PC-9 (cell line): ENCODE data around the gene FXYD7. TPM values are rescaled to one million over a fixed set of nuclear protein-coding genes. Genes with fewer than 3 reads are reported as not detected.

ENCODE experiments used
- BruUV-seq: library from RNA; stranded (reverse); fragments of 400-500 nt; replicated peaks from 2 replicates; lab custom pipeline; 2021; lab: Mats Ljungman, UMichigan
- CTCF ChIA-PET: fragments of 300-600 bp; sonication (Branson Sonifier 250); formaldehyde crosslinking; loops from one replicate; lab custom pipeline; 2022; ENCODE audit warnings: antibody characterized with exemption; lab: Charles Lee
- POLR2A ChIA-PET: fragments of 300-600 bp; sonication (Branson Sonifier 250); formaldehyde crosslinking; loops from one replicate; lab custom pipeline; 2022; ENCODE audit warnings: antibody characterized with exemption; ENCODE audit not compliant: unreplicated experiment; lab: Charles Lee
- DNase-seq, 2 experiments: peaks; one replicate each; pipeline versions ENCODE4 v3.0.0 to v3.0.0-alpha.2; 2015 to 2022; ENCODE audit warnings: mixed read lengths in 1 of 2
- H2AFZ ChIP-seq: fragments of 200-600 bp; sonication (generic); 2 replicates; pipeline ENCODE4 v1.8.1; 2017; ENCODE audit warnings: antibody characterized with exemption
- H3F3A ChIP-seq: fragments of 200-600 bp; sonication (generic); 2 replicates; pipeline ENCODE4 v1.8.1; 2017; ENCODE audit warnings: antibody characterized with exemption, mild to moderate bottlenecking, low read depth; ENCODE audit not compliant: insufficient read depth
- H3K27ac ChIP-seq: fragments of 200-600 bp; sonication (generic); 2 replicates; pipeline ENCODE4 v1.6.1; 2016; ENCODE audit warnings: mixed run types
- H3K27me3 ChIP-seq: fragments of 200-600 bp; sonication (generic); 2 replicates; pipeline ENCODE4 v1.6.1; 2016; ENCODE audit warnings: low read depth, mixed run types; ENCODE audit not compliant: insufficient read depth
- H3K36me3 ChIP-seq: fragments of 200-600 bp; sonication (generic); 2 replicates; pipeline ENCODE4 v1.6.1; 2016; ENCODE audit warnings: low read depth, mixed run types
- H3K4me1 ChIP-seq: fragments of 200-600 bp; sonication (generic); replicated peaks from 2 replicates; pipeline ENCODE4 v1.6.1; 2016; ENCODE audit warnings: mixed run types; ENCODE audit not compliant: insufficient read depth
- H3K4me2 ChIP-seq: fragments of 200-600 bp; sonication (generic); 2 replicates; pipeline ENCODE4 v1.6.1; 2017; ENCODE audit warnings: mixed run types
- H3K4me3 ChIP-seq: fragments of 200-600 bp; sonication (generic); 2 replicates; pipeline ENCODE4 v1.6.1; 2016; ENCODE audit warnings: mixed run types
- H3K79me2 ChIP-seq: fragments of 200-600 bp; sonication (generic); 2 replicates; pipeline ENCODE4 v1.6.1; 2017; ENCODE audit warnings: low read depth, mixed run types
- H3K9me2 ChIP-seq: fragments of 200-600 bp; sonication (generic); 2 replicates; pipeline ENCODE4 v1.8.1; 2017; ENCODE audit warnings: mild to moderate bottlenecking; ENCODE audit not compliant: insufficient read depth
- H3K9me3 ChIP-seq: fragments of 200-600 bp; sonication (generic); 2 replicates; pipeline ENCODE4 v1.8.1; 2016; ENCODE audit warnings: low read depth; ENCODE audit not compliant: insufficient read depth
- H4K20me1 ChIP-seq: fragments of 200-600 bp; sonication (generic); 2 replicates; pipeline ENCODE4 v1.8.1; 2017; ENCODE audit not compliant: insufficient read depth
- EZH2 ChIP-seq: fragments of 200-600 bp; sonication (generic); IDR thresholded peaks from 2 replicates; pipeline ENCODE4 v1.8.0; 2017; ENCODE audit warnings: antibody characterized with exemption, low read depth
- intact Hi-C: fragments of 100-400 bp; cut with micrococcal nuclease; formaldehyde crosslinking; loops from one replicate; pipeline ENCODE4 v1.10.0; 2022; ENCODE audit not compliant: unreplicated experiment
- total RNA-seq: library from RNA; stranded (reverse); gene quantifications from 2 replicates; pipeline ENCODE4 v1.2.3, GENCODE V29; 2021
- TF ChIP-seq, protein P1 (sequence below): fragments of 200-600 bp; sonication (generic); conservative IDR thresholded peaks from 2 replicates; pipeline ENCODE4 v1.6.1; 2017; ENCODE audit warnings: mixed run types, antibody characterized with exemption, mild to moderate bottlenecking, moderate library complexity

Gene FXYD7
- total RNA-seq, 1 experiment from 2014 or later, result not detected

DNA sequence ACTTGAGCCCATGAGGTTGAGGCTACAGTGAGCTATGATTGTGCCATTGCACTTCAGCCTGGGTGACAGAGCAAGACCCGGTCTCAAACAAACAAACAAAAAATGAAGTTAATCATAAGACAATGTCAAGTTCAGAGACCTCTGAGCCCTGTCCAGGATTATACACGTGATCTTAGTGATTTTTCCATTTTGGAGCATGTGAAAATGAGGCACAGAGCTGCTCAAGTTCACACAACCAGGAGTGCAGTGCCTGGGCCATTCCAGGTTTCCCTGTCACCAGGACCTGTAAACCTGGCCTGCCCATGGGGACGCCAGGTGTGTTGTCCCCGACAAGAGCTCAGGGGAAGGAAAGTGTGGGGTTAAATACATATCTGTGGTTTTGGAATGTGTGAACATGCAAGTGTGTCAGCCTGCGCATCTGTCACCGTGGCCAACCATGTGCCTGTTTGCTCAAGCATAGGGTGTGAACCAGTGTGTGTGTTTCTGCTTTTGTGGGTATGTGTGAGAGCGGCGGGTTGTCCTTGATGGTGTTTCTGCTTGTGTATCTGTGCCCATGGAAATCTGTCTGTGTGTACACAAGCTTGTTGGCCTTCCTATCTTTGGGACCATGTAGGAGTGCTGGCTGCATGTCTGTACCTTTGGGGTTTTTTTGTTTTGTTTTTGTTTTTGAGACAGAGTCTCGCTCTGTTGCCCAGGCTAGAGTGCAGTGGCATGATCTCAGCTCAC, 5.9 kb upstream of the FXYD7 start:
- no peak for DNase-seq
- TF ChIP-seq, protein P1, sequence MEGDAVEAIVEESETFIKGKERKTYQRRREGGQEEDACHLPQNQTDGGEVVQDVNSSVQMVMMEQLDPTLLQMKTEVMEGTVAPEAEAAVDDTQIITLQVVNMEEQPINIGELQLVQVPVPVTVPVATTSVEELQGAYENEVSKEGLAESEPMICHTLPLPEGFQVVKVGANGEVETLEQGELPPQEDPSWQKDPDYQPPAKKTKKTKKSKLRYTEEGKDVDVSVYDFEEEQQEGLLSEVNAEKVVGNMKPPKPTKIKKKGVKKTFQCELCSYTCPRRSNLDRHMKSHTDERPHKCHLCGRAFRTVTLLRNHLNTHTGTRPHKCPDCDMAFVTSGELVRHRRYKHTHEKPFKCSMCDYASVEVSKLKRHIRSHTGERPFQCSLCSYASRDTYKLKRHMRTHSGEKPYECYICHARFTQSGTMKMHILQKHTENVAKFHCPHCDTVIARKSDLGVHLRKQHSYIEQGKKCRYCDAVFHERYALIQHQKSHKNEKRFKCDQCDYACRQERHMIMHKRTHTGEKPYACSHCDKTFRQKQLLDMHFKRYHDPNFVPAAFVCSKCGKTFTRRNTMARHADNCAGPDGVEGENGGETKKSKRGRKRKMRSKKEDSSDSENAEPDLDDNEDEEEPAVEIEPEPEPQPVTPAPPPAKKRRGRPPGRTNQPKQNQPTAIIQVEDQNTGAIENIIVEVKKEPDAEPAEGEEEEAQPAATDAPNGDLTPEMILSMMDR, result no peak
- no peak for TF ChIP-seq EZH2
- ChIA-PET CTCF (no interaction called here), POLR2A (no interaction called here)
- intact Hi-C loops, result no loop called here
- H3K27me3 ChIP-seq, result no peaks in the 10 kb centered on the region
- no peaks in the 10 kb centered on the region for H3K36me3 ChIP-seq
- no peak overlapping the region for H2AFZ ChIP-seq
- BruUV-seq, result no TSS peak
- H3F3A ChIP-seq, result peaks cover 12% of the 10 kb centered on the region; the same call in 1 of the 2 replicates
- H3K4me1 ChIP-seq, result peaks cover 14% of the 10 kb centered on the region
- H3K4me2 ChIP-seq, result no peak overlapping the region
- H3K9me2 ChIP-seq, result no peaks in the 10 kb centered on the region
- H3K4me3 ChIP-seq, result no peak overlapping the region
- no peak overlapping the region for H3K27ac ChIP-seq
- no peaks in the 10 kb centered on the region; the same call in 1 of the 2 replicates for H3K9me3 ChIP-seq
- no peaks in the 10 kb centered on the region for H3K79me2 ChIP-seq
- H4K20me1 ChIP-seq, result no peaks in the 10 kb centered on the region

DNA sequence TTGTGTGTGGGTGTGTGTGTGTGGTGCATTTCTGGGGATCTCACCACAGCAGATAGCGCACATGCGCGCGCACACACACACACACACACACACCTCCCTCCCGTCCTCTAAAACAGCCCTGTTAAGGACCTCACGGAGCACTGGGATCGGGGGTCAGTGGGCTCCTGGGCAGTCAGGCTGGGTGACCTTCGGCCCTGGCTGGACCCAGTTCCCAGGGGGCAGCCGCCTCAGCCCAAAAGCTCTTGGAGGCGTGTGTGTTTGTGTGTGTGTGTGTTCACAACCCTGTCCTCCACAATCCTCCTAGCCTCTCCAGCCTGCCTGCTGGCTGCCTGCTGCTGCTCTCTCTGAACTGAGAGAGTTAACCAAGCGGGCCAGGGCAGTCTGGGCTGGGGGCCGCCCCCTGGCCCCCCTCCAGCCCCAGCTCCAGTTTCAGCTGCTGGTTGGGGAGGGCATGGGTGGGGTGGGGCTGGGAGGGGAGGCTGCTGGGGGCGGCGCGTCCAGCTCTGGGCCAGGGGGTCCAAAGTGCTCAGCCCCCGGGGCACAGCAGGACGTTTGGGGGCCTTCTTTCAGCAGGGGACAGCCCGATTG, 4.7 kb upstream of the FXYD7 start, which contains the start of gene FXYD1:
FXYD1 (plus strand) TSS at position 520 of the 588 bp plus-strand sequence. CDS start 1,256 bp downstream, outside the sequence.
- Histone ChIP-seq H3K4me1 (peaks cover 22% of the 10 kb centered on the region), H3K9me2 (no peaks in the 10 kb centered on the region), H3F3A (peaks cover 14% of the 10 kb centered on the region; the same call in 1 of the 2 replicates), H3K36me3 (no peaks in the 10 kb centered on the region), H3K4me2 (no peak within 1 kb of the TSS), H3K4me3 (no peak within 1 kb of the TSS), H2AFZ (no peak within 1 kb of the TSS), H3K9me3 (no peaks in the 10 kb centered on the region), H3K27me3 (no peaks in the 10 kb centered on the region), H3K27ac (no peak within 1 kb of the TSS), H3K79me2 (no peaks in the 10 kb centered on the region), H4K20me1 (no peaks in the 10 kb centered on the region)
- intact Hi-C loops, result no loop called here
- POLR2A ChIA-PET, result no interaction called here
- TF ChIP-seq, protein P1, result no peak
- TF ChIP-seq EZH2, result no peak
- BruUV-seq, result no TSS peak
- DNase-seq, result no peak
- CTCF ChIA-PET, result interaction anchor here (0.6 kb wide), 1 partner anchor 24 kb away, joined by 3 read pairs; no protein-coding TSS in a partner anchor

DNA sequence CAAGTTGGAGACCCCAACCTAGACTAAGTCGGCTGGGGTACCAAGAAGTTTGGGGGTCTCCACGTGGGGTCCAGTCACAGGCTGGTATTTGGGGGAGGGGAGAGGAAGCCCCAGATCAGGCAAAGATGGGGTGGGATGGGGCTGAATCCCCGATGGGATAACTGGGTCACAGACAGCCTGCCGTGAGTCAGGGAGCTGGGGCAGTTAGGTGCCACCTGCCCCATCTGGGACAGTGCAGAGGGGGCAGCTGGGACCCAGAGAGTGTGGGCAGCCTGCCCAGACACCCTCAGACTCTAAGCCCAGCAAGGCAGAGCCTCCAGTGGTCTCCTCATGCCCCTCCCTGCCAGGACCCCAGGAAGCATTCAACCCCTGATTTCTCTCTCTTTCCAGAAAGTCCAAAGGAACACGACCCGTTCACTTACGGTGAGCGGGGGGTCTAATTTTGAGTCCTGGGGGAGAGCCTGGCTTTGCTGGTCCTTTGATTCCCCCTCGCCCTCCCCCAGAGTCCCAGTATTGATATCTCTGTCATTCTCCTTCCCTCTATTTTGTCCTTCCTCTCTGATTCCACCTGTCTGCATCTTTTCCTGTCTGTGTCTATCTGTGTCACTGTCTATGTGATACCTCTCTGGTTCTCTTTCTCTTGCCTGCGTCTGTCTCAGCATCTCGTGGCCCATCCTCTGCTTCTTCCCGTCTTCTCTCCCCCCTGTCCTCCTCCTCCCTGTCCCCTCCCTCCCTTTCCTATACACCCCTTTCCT, 2.7 kb upstream of the FXYD7 start:
- H4K20me1 ChIP-seq, result no peaks in the 10 kb centered on the region
- H3K4me3 ChIP-seq, result no peak overlapping the region
- no peaks in the 10 kb centered on the region for H3K9me2 ChIP-seq
- H3K36me3 ChIP-seq, result no peaks in the 10 kb centered on the region
- H2AFZ ChIP-seq, result no peak overlapping the region
- no peak for DNase-seq
- ChIA-PET POLR2A (interaction anchor here (0.6 to 0.7 kb wide), 3 partner anchors 14 to 1516 kb away, joined by 4 to 19 read pairs (median 13); partner anchors contain the start of genes FXYD3 and FXYD5), CTCF (interaction anchor here (0.6 to 2.2 kb wide), 14 partner anchors 24 to 1767 kb away, joined by 3 to 23 read pairs (median 4); partner anchors contain the start of gene CEBPG)
- no peak for TF ChIP-seq EZH2
- TF ChIP-seq, protein P1, result no peak
- no peaks in the 10 kb centered on the region for H3K79me2 ChIP-seq
- no peaks in the 10 kb centered on the region for H3K9me3 ChIP-seq
- peak overlapping the region; percentile 39; the same call in 1 of the 2 replicates for H3K4me2 ChIP-seq
- H3K27me3 ChIP-seq, result no peaks in the 10 kb centered on the region
- no TSS peak for BruUV-seq
- H3K27ac ChIP-seq, result no peak overlapping the region
- H3F3A ChIP-seq, result peaks cover 26% of the 10 kb centered on the region; the same call in 1 of the 2 replicates
- intact Hi-C loops, result loop anchor here (2.0 to 10.0 kb wide), 4 partner anchors 52 to 214 kb away; partner anchors contain the start of genes FFAR3 and USF2
- peaks cover 21% of the 10 kb centered on the region for H3K4me1 ChIP-seq
